T1000 (cell line): Measurements from ENCODE around the gene TTL.
A peak's percentile ranks its signal among the peaks of the same experiment; 100 is the strongest.
"Not testable (repeated sequence)": the region's sequence is repeated elsewhere in the genome, so short reads cannot be mapped to it uniquely, and the experiment has no call there.

Experiments used
- DNase-seq: peaks from one replicate; lab custom pipeline; 2025; ENCODE audit warnings: mixed read lengths; lab: John Stamatoyannopoulos, UW

Gene TTL

GRCh38 chr2:112474844-112475486 is 7.0 kb upstream of the TTL start:
- DNase-seq, result no peak

- no peak for DNase-seq
Observed at GRCh38 chr2:112476434-112476833, 5.5 kb upstream of the TTL start.

- no peak for DNase-seq
Observed at GRCh38 chr2:112480530-112481049, 1.4 kb upstream of the TTL start.

- peak; percentile 67 for DNase-seq
Observed at GRCh38 chr2:112481050-112481527, 867 bp upstream of the TTL start.

- DNase-seq, result no peak
Observed at GRCh38 chr2:112482309-112483041, 519 bp downstream of the TTL start.

GRCh38 chr2:112483042-112483473 is 1.1 kb downstream of the TTL start:
- DNase-seq, result peak; percentile 31

- DNase-seq, result no peak
Observed at GRCh38 chr2:112483831-112484230, 1.9 kb downstream of the TTL start.

- DNase-seq, result no peak
Observed at GRCh38 chr2:112485849-112486248, 3.9 kb downstream of the TTL start.

- DNase-seq, result no peak
Observed at GRCh38 chr2:112486895-112487294, 4.9 kb downstream of the TTL start.

- no peak for DNase-seq
Observed at GRCh38 chr2:112487444-112487961, 5.5 kb downstream of the TTL start.

GRCh38 chr2:112488201-112488600 is 6.2 kb downstream of the TTL start:
- no peak for DNase-seq

GRCh38 chr2:112491946-112492345 is 10.0 kb downstream of the TTL start:
- DNase-seq, result no peak

- DNase-seq, result no peak
Observed at GRCh38 chr2:112493048-112493447, 11.1 kb downstream of the TTL start.

GRCh38 chr2:112493858-112494648 is 12.1 kb downstream of the TTL start:
- peak; percentile 22 for DNase-seq

- DNase-seq, result no peak
Observed at GRCh38 chr2:112494828-112495227, 12.9 kb downstream of the TTL start.

GRCh38 chr2:112495878-112496277 is 13.9 kb downstream of the TTL start:
- DNase-seq, result not testable (repeated sequence)

GRCh38 chr2:112500850-112501484 is 19.0 kb downstream of the TTL start:
- peak; percentile 10 for DNase-seq

GRCh38 chr2:112509239-112509998 is 27.5 kb downstream of the TTL start:
- not testable (repeated sequence) for DNase-seq

GRCh38 chr2:112516801-112517200 is 34.8 kb downstream of the TTL start:
- DNase-seq, result no peak

GRCh38 chr2:112518807-112519206 is 36.9 kb downstream of the TTL start:
- DNase-seq, result no peak

GRCh38 chr2:112519506-112519905 is 37.5 kb downstream of the TTL start:
- DNase-seq, result no peak
